ENCODE measurements around the gene NPM3. TPM values are rescaled to one million over a fixed set of nuclear protein-coding genes. Genes with fewer than 3 reads are reported as not detected.
"Not testable (repeated sequence)": the region's sequence is repeated elsewhere in the genome, so short reads cannot be mapped to it uniquely, and the experiment has no call there.

Gene NPM3
- total RNA-seq, 1 experiment from 2014 or later: 238 TPM

DNA sequence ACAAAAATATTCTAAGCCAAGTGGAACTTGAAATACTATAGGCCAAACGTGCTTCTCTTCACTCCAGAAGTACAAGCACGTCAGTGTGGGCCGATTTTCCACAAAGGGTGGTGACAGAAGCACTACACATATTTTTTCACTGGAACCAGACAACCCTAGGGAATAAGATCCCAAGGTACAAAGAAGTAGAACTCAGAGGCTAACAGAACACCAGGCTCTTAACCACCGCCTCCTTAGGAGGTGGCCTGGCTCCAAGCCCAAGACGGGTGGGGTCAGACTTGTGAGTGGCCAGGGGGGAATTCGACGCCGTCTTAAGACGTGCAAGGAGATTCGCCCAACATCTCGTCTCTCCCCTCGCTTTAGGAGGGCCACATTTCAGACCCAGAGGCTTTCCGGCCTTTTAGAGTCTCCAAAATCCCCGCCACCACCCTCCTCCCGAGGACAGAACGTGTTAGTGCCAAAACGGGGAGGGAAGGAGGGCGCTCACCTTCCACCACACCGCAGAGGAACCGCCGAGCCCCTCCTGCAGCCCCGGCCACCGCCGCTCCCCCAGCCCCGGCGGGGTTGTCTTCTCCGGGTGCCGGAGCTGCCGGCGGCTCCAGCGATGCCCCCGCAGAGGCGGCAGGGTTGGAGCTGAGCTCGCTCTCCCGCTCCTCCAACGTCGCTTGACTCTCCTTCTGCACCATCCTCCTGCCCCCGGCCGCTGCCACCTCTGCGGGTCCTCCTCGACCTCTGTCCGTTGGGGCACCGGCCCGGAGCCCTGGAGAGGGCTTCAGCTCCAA, 34.3 kb upstream of the NPM3 start:
- peaks cover 10% of the 10 kb centered on the region for H3K36me3 ChIP-seq
- peak overlapping the region; percentile 78 for H3K4me3 ChIP-seq
- H3K27ac ChIP-seq: peak overlapping the region; percentile 80
- H3K27me3 ChIP-seq: no peaks in the 10 kb centered on the region
- no peaks in the 10 kb centered on the region for H3K9me3 ChIP-seq (replicated peaks)
- DNase-seq: peak; percentile 30 to 63
- H3K4me1 ChIP-seq: 0 out of 2 replicates have a peak, but pooled peaks cover 2% of the 10 kb centered on the region

DNA sequence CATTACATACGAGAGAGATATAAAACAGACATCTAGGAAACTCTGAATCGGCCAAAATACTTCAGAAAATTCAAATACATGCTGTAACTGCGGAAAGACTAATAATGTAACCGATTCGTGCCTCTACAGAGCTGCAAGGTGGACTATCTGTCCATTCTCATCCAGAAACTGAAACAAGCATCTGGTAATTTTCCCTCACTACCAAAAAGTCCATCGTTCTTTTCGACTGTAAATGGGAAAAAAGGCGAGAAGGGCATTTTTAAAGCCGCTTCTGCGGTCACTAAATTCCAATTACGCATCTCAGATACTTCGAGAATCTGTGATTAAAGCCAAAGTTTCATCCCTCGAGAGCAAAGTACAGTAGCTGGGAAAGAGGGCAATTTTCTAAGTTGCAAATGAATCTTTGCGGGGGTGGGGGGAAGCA, 33.7 kb upstream of the NPM3 start:
- Histone ChIP-seq H3K9me3 (replicated peaks) (no peaks in the 10 kb centered on the region), H3K4me3 (peak overlapping the region; percentile 78), H3K36me3 (peaks cover 16% of the 10 kb centered on the region), H3K4me1 (0 out of 2 replicates have a peak, but pooled peaks cover 2% of the 10 kb centered on the region), H3K27ac (no peak overlapping the region; the same call in 1 of the 2 replicates), H3K27me3 (no peaks in the 10 kb centered on the region)
- no peak for DNase-seq

GRCh38 chr10:101816376-101816775, 33.1 kb upstream of the NPM3 start:
- Histone ChIP-seq H3K27ac (no peak overlapping the region), H3K9me3 (replicated peaks) (no peaks in the 10 kb centered on the region), H3K36me3 (peaks cover 21% of the 10 kb centered on the region), H3K4me3 (peak overlapping the region; percentile 78), H3K27me3 (no peaks in the 10 kb centered on the region), H3K4me1 (0 out of 2 replicates have a peak, but pooled peaks cover 2% of the 10 kb centered on the region)
- DNase-seq: no peak

- no peak for DNase-seq
- Histone ChIP-seq H3K4me3 (no peak overlapping the region; the same call in 1 of the 2 replicates), H3K27me3 (no peaks in the 10 kb centered on the region), H3K36me3 (peaks cover 37% of the 10 kb centered on the region), H3K4me1 (0 out of 2 replicates have a peak, but pooled peaks cover 2% of the 10 kb centered on the region), H3K9me3 (replicated peaks) (no peaks in the 10 kb centered on the region), H3K27ac (no peak overlapping the region)
These were observed 31.3 kb upstream of the NPM3 start for GRCh38 chr10:101814466-101815071.

DNA sequence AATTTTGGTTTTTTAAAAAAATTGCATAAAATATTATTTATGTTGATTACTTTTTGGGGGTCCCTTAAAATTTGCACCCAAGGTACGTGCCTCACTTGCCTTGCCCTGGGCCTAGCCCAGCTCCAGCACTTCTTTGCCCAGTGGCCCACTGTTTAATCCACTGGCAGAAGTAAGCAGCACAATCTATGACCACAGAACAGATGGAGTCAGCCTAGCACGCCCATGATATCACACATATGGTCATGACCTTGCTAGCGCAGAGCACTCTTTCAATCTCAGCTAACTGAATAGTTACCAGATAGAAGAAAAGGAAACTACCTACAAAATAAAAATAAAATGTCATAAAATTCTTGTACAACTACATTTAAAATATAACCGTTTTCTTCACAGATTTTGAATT, 29.4 kb upstream of the NPM3 start:
- no peak for DNase-seq
- peaks cover 56% of the 10 kb centered on the region for H3K36me3 ChIP-seq

DNA sequence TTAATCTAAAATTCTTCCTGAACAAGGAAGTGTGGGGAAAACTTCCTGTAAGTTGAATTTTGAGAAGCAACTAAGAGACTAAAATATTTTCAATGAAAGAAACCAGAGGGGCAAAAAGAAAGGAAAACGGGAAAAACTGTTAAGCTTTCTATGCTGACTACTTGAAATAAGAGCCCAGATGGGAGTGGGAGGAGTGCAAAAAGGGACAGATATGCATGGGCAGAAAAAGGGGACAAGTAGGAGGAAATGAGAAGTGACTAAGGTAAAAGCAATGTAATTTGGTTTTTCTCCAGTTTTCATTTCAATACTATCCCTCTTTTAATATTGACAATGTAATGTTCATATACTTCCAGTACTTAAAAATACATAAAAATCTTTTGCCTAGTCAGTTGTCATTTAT, 23.9 kb upstream of the NPM3 start:
- Histone ChIP-seq H3K4me1 (no peaks in the 10 kb centered on the region), H3K36me3 (peaks cover 89% of the 10 kb centered on the region)
- DNase-seq: no peak

More for the DNA sequence above, 29.4 kb upstream of the NPM3 start:
- no peaks in the 10 kb centered on the region for H3K9me3 ChIP-seq (replicated peaks)
- no peak overlapping the region for H3K4me3 ChIP-seq
- H3K27me3 ChIP-seq: no peaks in the 10 kb centered on the region
- no peak overlapping the region for H3K27ac ChIP-seq
- H3K4me1 ChIP-seq: no peaks in the 10 kb centered on the region

GRCh38 chr10:101803511-101803910, 20.3 kb upstream of the NPM3 start:
- peaks cover 91% of the 10 kb centered on the region for H3K36me3 ChIP-seq
- no peaks in the 10 kb centered on the region for H3K9me3 ChIP-seq (replicated peaks)
- H3K27ac ChIP-seq: no peak overlapping the region
- no peaks in the 10 kb centered on the region for H3K4me1 ChIP-seq
- no peaks in the 10 kb centered on the region for H3K27me3 ChIP-seq
- no peak for DNase-seq
- no peak overlapping the region for H3K4me3 ChIP-seq

More for the DNA sequence above, 23.9 kb upstream of the NPM3 start:
- H3K4me3 ChIP-seq: no peak overlapping the region
- no peaks in the 10 kb centered on the region for H3K9me3 ChIP-seq (replicated peaks)
- no peak overlapping the region for H3K27ac ChIP-seq
- no peaks in the 10 kb centered on the region for H3K27me3 ChIP-seq

GRCh38 chr10:101797403-101798059, 14.3 kb upstream of the NPM3 start:
- Histone ChIP-seq H3K9me3 (replicated peaks) (no peaks in the 10 kb centered on the region), H3K4me1 (no peaks in the 10 kb centered on the region), H3K4me3 (no peak overlapping the region), H3K36me3 (peaks cover 95% of the 10 kb centered on the region), H3K27me3 (no peaks in the 10 kb centered on the region), H3K27ac (no peak overlapping the region)
- no peak for DNase-seq

GRCh38 chr10:101793526-101793925, 10.3 kb upstream of the NPM3 start:
- H3K9me3 ChIP-seq (replicated peaks): no peaks in the 10 kb centered on the region
- H3K27me3 ChIP-seq: no peaks in the 10 kb centered on the region
- no peak overlapping the region for H3K27ac ChIP-seq
- H3K4me3 ChIP-seq: no peak overlapping the region
- no peaks in the 10 kb centered on the region for H3K4me1 ChIP-seq
- peaks cover 97% of the 10 kb centered on the region for H3K36me3 ChIP-seq
- no peak for DNase-seq

DNA sequence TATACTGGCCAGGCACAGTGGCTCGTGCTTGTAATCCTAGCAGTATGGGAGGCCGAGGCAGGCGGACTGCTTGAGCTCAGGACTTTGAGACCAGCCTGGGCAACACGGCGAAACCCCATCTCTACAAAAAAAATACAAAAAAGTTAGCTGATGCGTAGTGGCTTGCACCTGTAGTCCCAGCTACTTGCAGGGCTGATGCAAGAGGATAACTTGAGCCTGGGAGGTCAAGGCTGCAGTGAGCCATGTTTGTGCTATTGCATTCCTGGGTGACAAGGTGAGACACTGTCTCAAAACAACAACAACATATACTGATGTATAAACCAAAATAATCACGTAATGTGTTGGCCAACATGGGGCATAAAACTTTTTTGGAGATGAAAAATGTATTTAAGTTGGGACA, 6.4 kb upstream of the NPM3 start:
- no peak for DNase-seq
- no peak overlapping the region for H3K27ac ChIP-seq
- peaks cover 91% of the 10 kb centered on the region for H3K36me3 ChIP-seq
- H3K9me3 ChIP-seq (replicated peaks): no peaks in the 10 kb centered on the region
- H3K4me3 ChIP-seq: no peak overlapping the region
- H3K4me1 ChIP-seq: no peaks in the 10 kb centered on the region
- no peaks in the 10 kb centered on the region for H3K27me3 ChIP-seq

DNA sequence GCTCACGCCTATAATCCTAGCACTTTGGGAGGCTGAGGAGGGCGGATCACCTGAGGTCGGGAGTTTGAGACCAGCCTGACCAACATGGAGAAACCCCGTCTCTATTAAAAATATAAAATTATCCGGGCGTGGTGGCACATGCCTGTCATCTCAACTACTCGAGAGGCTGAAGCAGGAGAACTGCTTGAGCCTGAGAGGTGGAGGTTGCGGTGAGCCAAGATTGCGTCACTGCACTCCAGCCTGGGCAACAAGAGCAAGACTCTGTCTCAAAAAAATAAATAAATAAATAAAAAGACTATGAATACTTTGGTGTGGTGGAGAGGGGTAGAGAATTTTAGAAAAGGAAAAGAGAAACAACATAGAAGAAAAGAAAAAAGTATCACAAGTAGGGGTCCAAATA, 6.0 kb upstream of the NPM3 start:
- not testable (repeated sequence) for DNase-seq; H3K4me1 ChIP-seq; H3K4me3 ChIP-seq; H3K9me3 ChIP-seq (replicated peaks); H3K27me3 ChIP-seq; H3K27ac ChIP-seq
- peaks cover 88% of the 10 kb centered on the region for H3K36me3 ChIP-seq

GRCh38 chr10:101785801-101786200, 2.6 kb upstream of the NPM3 start:
- no peaks in the 10 kb centered on the region for H3K27me3 ChIP-seq
- H3K4me1 ChIP-seq: peaks cover 8% of the 10 kb centered on the region
- H3K4me3 ChIP-seq: no peak overlapping the region
- DNase-seq: no peak
- no peaks in the 10 kb centered on the region for H3K9me3 ChIP-seq (replicated peaks)
- peaks cover 55% of the 10 kb centered on the region for H3K36me3 ChIP-seq
- H3K27ac ChIP-seq: no peak overlapping the region

DNA sequence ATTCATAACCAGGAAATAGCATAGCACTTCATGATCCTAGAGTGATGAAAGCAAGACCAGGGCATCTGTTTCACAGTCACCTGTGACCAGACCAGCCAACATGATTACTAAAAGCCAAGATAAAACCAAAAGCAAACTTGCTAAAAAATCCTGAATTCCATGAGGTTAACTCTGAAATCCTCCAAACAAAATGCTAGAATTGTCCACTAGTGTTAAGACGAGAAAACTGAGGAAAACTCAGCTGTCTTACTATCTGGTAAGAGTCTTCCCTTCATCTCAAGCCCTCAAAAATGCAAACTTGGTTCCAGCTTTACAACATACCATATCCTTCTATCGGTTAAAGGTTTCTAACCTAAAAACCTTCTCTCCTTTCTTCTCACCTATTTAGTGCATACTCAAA, 1.3 kb upstream of the NPM3 start:
- Histone ChIP-seq H3K27ac (no peak overlapping the region), H3K36me3 (peaks cover 45% of the 10 kb centered on the region), H3K4me1 (peaks cover 16% of the 10 kb centered on the region), H3K9me3 (replicated peaks) (no peaks in the 10 kb centered on the region), H3K27me3 (no peaks in the 10 kb centered on the region), H3K4me3 (no peak overlapping the region)
- no peak for DNase-seq

GRCh38 chr10:101783736-101784118, 481 bp upstream of the NPM3 start:
- Histone ChIP-seq H3K9me3 (replicated peaks) (no peaks in the 10 kb centered on the region), H3K36me3 (peaks cover 38% of the 10 kb centered on the region), H3K4me3 (peak overlapping the region; percentile 74), H3K27ac (peak overlapping the region; percentile 68; the same call in 1 of the 2 replicates), H3K4me1 (peaks cover 21% of the 10 kb centered on the region), H3K27me3 (no peaks in the 10 kb centered on the region)
- peak; percentile 12 to 54 for DNase-seq

All from SJCRH30 (cell line).